HCT116 (cell line): ENCODE measurements around the gene SLC44A2. TPM values are rescaled to one million over a fixed set of nuclear protein-coding genes. Genes with fewer than 3 reads are reported as not detected.
"Not testable (repeated sequence)": the region's sequence is repeated elsewhere in the genome, so short reads cannot be mapped to it uniquely, and the experiment has no call there.

Experiments used
- ATAC-seq: fragments of 200-7000 bp; cut with Tn5 transposase; 2 replicates; pipeline ENCODE4 v1.9.1; 2020; ENCODE audit warnings: mild to moderate bottlenecking, moderate library complexity
- BruUV-seq: library from RNA; stranded (reverse); fragments of 400-500 nt; replicated peaks from 2 replicates; lab custom pipeline; 2021; lab: Mats Ljungman, UMichigan
- CTCF ChIA-PET: fragments of 300-600 bp; sonication (Branson Sonifier 250); formaldehyde crosslinking; loops from one replicate; lab custom pipeline; 2021; ENCODE audit warnings: antibody characterized with exemption; lab: Charles Lee
- POLR2A ChIA-PET: fragments of 300-600, 350-600 bp; sonication (Branson Sonifier 250); formaldehyde crosslinking; loops from one replicate; lab custom pipeline; 2021; ENCODE audit warnings: antibody characterized with exemption; lab: Charles Lee
- RAD21 ChIA-PET, 2 experiments: fragments of 300-600 bp; sonication (Branson Sonifier 250); formaldehyde crosslinking; loops; one replicate each; lab custom pipeline; 2023; ENCODE audit warnings: low total read pairs in 2 of 2; ENCODE audit not compliant: uncharacterized antibody in 2 of 2, unreplicated experiment in 2 of 2, low non-redundant PET in 1 of 2; lab: Charles Lee
- DNase-seq: peaks from one replicate; pipeline ENCODE4 v3.0.0-alpha.2; 2010; ENCODE audit warnings: low read depth, low spot score
- H2AFZ ChIP-seq: fragments of 200-600 bp; shearing (Covaris generic), sonication (generic); 2 replicates; pipeline ENCODE4 v1.6.1; 2017; ENCODE audit warnings: low read depth, mixed run types, mixed read lengths, antibody characterized with exemption, low read length; ENCODE audit not compliant: poor library complexity, severe bottlenecking
- H3K27ac ChIP-seq: 2 replicates; pipeline ENCODE4 v1.5.1; 2012; ENCODE audit warnings: low read depth, low read length
- H3K27me3 ChIP-seq: fragments of 200-600 bp; sonication (generic); 2 replicates; pipeline ENCODE4 v1.6.1; 2016; ENCODE audit warnings: mixed run types, low read length, mixed read lengths; ENCODE audit not compliant: insufficient read depth
- H3K36me3 ChIP-seq, 2 experiments: fragments of 200-500 bp in 1 of 2; fragments of 200-600 bp in 1 of 2; sonication (Bioruptor generic) in 1 of 2; sonication (generic) in 1 of 2; 2 replicates each; pipeline versions ENCODE4 v1.5.1 to v1.6.1; 2014 to 2016; ENCODE audit warnings: low read length in 2 of 2, inconsistent platforms in 1 of 2, mixed read lengths in 1 of 2, mixed run types in 1 of 2; ENCODE audit not compliant: insufficient read depth in 2 of 2, control insufficient read depth in 1 of 2
- H3K4me1 ChIP-seq, 2 experiments: fragments of 200-600 bp in 1 of 2; sonication (generic) in 1 of 2; 2 replicates each; pipeline versions ENCODE4 v1.5.1 to v1.6.1; 2012 to 2017; ENCODE audit warnings: low read length in 2 of 2, inconsistent platforms in 1 of 2, mild to moderate bottlenecking in 1 of 2, mixed read lengths in 1 of 2, mixed run types in 1 of 2, moderate library complexity in 1 of 2; ENCODE audit not compliant: insufficient read depth in 2 of 2, control insufficient read depth in 1 of 2
- H3K4me2 ChIP-seq: fragments of 200-600 bp; sonication (generic); 2 replicates; pipeline ENCODE4 v1.6.1; 2017; ENCODE audit warnings: mixed run types, low read length, mixed read lengths
- H3K4me3 ChIP-seq, 2 experiments: fragments of 200-600 bp in 1 of 2; sonication (generic) in 1 of 2; replicated peaks in 1 of 2; 2 replicates each; pipeline ENCODE4 v1.5.1; 2011 to 2016; ENCODE audit warnings: low read length in 2 of 2, control low read depth in 1 of 2, low read depth in 1 of 2, mild to moderate bottlenecking in 1 of 2, mixed read lengths in 1 of 2, mixed run types in 1 of 2
- H3K79me2 ChIP-seq: fragments of 200-600 bp; sonication (generic); 2 replicates; pipeline ENCODE4 v1.6.1; 2017; ENCODE audit warnings: mild to moderate bottlenecking, mixed run types, low read length, moderate library complexity, mixed read lengths; ENCODE audit not compliant: insufficient read depth
- H3K9ac ChIP-seq: fragments of 200-600 bp; sonication (generic); 2 replicates; pipeline ENCODE4 v1.6.1; 2016; ENCODE audit warnings: low read length, mixed read lengths
- H3K9me2 ChIP-seq: fragments of 200-600 bp; sonication (generic), shearing (Covaris generic); 2 replicates; pipeline ENCODE4 v1.6.1; 2017; ENCODE audit warnings: mixed run types, mild to moderate bottlenecking, moderate library complexity; ENCODE audit not compliant: insufficient read depth
- H3K9me3 ChIP-seq, 2 experiments: fragments of 200-500 bp in 1 of 2; fragments of 200-600 bp in 1 of 2; sonication (Bioruptor generic) in 1 of 2; sonication (generic) in 1 of 2; 2 replicates each; pipeline ENCODE4 v1.6.1; 2014 to 2017; ENCODE audit warnings: low read length in 2 of 2, mixed read lengths in 2 of 2, inconsistent platforms in 1 of 2, low read depth in 1 of 2, mild to moderate bottlenecking in 1 of 2, mixed run types in 1 of 2, moderate library complexity in 1 of 2; ENCODE audit not compliant: control insufficient read depth in 1 of 2, insufficient read depth in 1 of 2
- H4K20me1 ChIP-seq: fragments of 200-600 bp; sonication (generic), shearing (Covaris generic); 2 replicates; pipeline ENCODE4 v1.6.1; 2017; ENCODE audit warnings: mixed run types, mild to moderate bottlenecking, moderate library complexity; ENCODE audit not compliant: insufficient read depth
- EGR1 ChIP-seq: IDR thresholded peaks from 2 replicates; pipeline ENCODE4 v1.6.1; 2012; ENCODE audit warnings: low read depth
- ELF1 ChIP-seq: IDR thresholded peaks from 2 replicates; pipeline ENCODE4 v1.6.1; 2012; ENCODE audit warnings: low read depth, borderline replicate concordance
- RAD21 ChIP-seq: IDR thresholded peaks from 2 replicates; pipeline ENCODE4 v1.6.1; 2012; ENCODE audit warnings: low read depth, mild to moderate bottlenecking
- SRF ChIP-seq: IDR thresholded peaks from 2 replicates; pipeline ENCODE4 v1.6.1; 2012; ENCODE audit warnings: low read depth
- ZFX ChIP-seq: fragments of 450-650 bp; IDR thresholded peaks from 2 replicates; pipeline ENCODE4 v1.6.1; 2017
- intact Hi-C: fragments of 100-400 bp; cut with micrococcal nuclease; formaldehyde crosslinking; loops from 2 replicates; pipeline ENCODE4 v1.10.0; 2022
- total RNA-seq: library from RNA; stranded (reverse); gene quantifications from one replicate; pipeline ENCODE4 v1.2.1, GENCODE V29; 2021; ENCODE audit not compliant: unreplicated experiment
- TF ChIP-seq, protein P1 (sequence below): IDR thresholded peaks from 2 replicates; pipeline ENCODE4 v1.6.1; 2011; ENCODE audit warnings: mild to moderate bottlenecking, low read length, moderate library complexity; ENCODE audit not compliant: insufficient replicate concordance; ENCODE audit errors: extremely low read depth
- TF ChIP-seq, protein P2 (sequence below): IDR thresholded peaks from 2 replicates; pipeline ENCODE4 v1.6.1; 2012

The SLC44A2 gene
- total RNA-seq, 1 experiment from 2014 or later = 90.9 TPM

DNA sequence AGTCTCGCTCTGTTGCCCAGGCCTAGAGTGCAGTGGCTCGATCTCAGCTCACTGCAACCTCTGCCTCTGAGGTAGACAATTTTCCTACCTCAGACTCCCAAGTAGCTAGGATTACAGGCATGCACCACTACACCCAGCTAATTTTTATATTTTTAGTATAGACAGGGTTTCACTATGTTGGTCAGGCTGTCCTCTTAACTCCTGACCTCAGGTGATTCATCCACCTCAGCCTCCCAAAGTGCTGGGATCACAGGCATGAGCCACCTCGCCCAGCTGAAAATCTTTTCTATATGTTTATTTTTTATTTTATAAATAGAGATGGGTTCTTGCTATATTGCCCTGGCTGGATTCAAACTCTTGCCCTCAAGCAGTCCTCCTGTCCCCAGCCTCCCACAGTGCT, 46.6 kb downstream of the SLC44A2 start:
- intact Hi-C loops, BruUV-seq, H3K9me2 ChIP-seq, H3K9me3 ChIP-seq, DNase-seq, H3K4me1 ChIP-seq, H3K4me2 ChIP-seq, H2AFZ ChIP-seq, H3K9ac ChIP-seq, H3K27ac ChIP-seq, H3K4me3 ChIP-seq, ATAC-seq, H3K27me3 ChIP-seq, CTCF ChIA-PET, POLR2A ChIA-PET: not testable (repeated sequence)
- Histone ChIP-seq H3K36me3 (peaks cover 26 to 45% of the 10 kb centered on the region in 2 experiments), H3K79me2 (peaks cover 97% of the 10 kb centered on the region), H4K20me1 (peaks cover 26% of the 10 kb centered on the region; the same call in 1 of the 2 replicates)
- RAD21 ChIA-PET = interaction anchor here in 1 of 2 experiments (0.6 kb wide), 1 partner anchor 247 kb away, joined by 3 read pairs; no protein-coding TSS in a partner anchor

DNA sequence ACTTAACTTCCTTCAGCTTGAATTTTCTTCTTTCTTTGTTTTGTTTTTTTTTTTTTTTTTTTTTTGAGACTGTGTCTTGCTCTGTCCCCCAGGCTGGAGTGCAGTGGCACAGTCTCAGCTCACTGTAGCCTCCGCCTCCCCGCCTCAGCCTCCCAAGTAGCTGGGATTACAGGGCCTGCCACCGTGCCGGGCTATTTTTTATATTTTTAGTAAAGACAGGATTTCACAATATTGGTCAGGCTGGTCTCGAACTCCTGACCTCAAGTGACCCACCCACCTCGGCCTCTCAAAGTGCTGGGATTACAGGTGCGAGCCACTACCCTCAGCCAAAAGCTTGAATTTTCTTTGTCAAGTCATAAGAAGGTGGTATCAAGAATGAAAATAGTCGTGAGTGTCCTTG, 49.9 kb downstream of the SLC44A2 start:
- H3K4me2 ChIP-seq, H3K9me3 ChIP-seq, intact Hi-C loops, H3K27me3 ChIP-seq, POLR2A ChIA-PET, H3K9ac ChIP-seq, H3K4me3 ChIP-seq, H3K9me2 ChIP-seq, H2AFZ ChIP-seq, H3K4me1 ChIP-seq, DNase-seq, ATAC-seq, H3K27ac ChIP-seq, BruUV-seq, RAD21 ChIA-PET: not testable (repeated sequence)
- Histone ChIP-seq H3K36me3 (peaks cover 56 to 74% of the 10 kb centered on the region in 2 experiments), H4K20me1 (peaks cover 20% of the 10 kb centered on the region; the same call in 1 of the 2 replicates), H3K79me2 (peaks cover 97% of the 10 kb centered on the region)
- CTCF ChIA-PET = interaction anchor here (0.8 kb wide), 1 partner anchor 24 kb away, joined by 3 read pairs; no protein-coding TSS in a partner anchor

DNA sequence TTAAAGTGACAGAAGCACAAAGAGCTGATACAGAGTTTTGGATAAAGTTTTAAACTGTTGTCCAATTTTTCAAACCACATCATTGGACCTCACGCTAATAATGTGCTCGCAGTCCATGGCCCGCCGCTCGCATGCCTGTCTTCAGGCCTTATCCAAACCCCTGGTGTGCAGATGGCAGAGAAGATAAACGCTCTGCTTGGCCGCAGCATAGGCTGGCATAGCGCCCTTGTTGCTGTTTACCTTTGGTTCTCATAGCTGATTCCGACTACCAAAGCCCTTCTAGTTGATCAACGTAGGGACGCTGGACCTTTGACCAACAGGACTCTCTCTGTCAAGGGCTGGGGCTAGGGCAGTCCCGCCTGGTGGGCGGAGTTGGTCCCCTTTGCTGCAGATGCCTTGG, 52.4 kb downstream of the SLC44A2 start:
- no peak for DNase-seq
- Histone ChIP-seq H3K9me3 (no peaks in the 10 kb centered on the region), H3K27me3 (no peaks in the 10 kb centered on the region), H3K27ac (no peak overlapping the region), H3K4me1 (no peaks in the 10 kb centered on the region), H3K79me2 (peaks cover 97% of the 10 kb centered on the region), H3K4me2 (no peak overlapping the region), H4K20me1 (0 out of 2 replicates have a peak, but pooled peaks cover 9% of the 10 kb centered on the region), H3K9ac (no peak overlapping the region), H3K36me3 (peaks cover 59 to 80% of the 10 kb centered on the region in 2 experiments), H3K9me2 (no peaks in the 10 kb centered on the region), H3K4me3 (no peak overlapping the region), H2AFZ (no peak overlapping the region)
- intact Hi-C loops = no loop called here
- ChIA-PET CTCF (no interaction called here), RAD21 (no interaction called here), POLR2A (no interaction called here)
- no peak for TF ChIP-seq ELF1
- TF ChIP-seq, protein P1, sequence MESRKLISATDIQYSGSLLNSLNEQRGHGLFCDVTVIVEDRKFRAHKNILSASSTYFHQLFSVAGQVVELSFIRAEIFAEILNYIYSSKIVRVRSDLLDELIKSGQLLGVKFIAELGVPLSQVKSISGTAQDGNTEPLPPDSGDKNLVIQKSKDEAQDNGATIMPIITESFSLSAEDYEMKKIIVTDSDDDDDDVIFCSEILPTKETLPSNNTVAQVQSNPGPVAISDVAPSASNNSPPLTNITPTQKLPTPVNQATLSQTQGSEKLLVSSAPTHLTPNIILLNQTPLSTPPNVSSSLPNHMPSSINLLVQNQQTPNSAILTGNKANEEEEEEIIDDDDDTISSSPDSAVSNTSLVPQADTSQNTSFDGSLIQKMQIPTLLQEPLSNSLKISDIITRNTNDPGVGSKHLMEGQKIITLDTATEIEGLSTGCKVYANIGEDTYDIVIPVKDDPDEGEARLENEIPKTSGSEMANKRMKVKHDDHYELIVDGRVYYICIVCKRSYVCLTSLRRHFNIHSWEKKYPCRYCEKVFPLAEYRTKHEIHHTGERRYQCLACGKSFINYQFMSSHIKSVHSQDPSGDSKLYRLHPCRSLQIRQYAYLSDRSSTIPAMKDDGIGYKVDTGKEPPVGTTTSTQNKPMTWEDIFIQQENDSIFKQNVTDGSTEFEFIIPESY = no peak
- no peak for TF ChIP-seq ZFX
- TF ChIP-seq, protein P2, sequence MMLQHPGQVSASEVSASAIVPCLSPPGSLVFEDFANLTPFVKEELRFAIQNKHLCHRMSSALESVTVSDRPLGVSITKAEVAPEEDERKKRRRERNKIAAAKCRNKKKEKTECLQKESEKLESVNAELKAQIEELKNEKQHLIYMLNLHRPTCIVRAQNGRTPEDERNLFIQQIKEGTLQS = no peak
- no peak for TF ChIP-seq EGR1
- TF ChIP-seq SRF = no peak
- TF ChIP-seq RAD21 = no peak
- no peak for ATAC-seq
- BruUV-seq = TSS peak; percentile 2
